K562 (cell line): Measurements from ENCODE around the gene MAP3K20.

Experiments
- CBFA2T3 ChIP-seq: fragments of 450-650 bp; IDR thresholded peaks from 2 replicates; pipeline ENCODE4 v1.6.1; 2017
- YY1 ChIP-seq, 3 experiments: IDR thresholded peaks; 2 replicates each; pipeline ENCODE4 v1.6.1; 2011; ENCODE audit warnings: low read length in 2 of 3, mild to moderate bottlenecking in 2 of 3, moderate library complexity in 2 of 3, borderline replicate concordance in 1 of 3, control low read depth in 1 of 3, low read depth in 1 of 3; ENCODE audit not compliant: insufficient read depth in 3 of 3, insufficient replicate concordance in 2 of 3, control insufficient read depth in 1 of 3, insufficient read length in 1 of 3; ENCODE audit errors: extremely low read depth in 1 of 3
- ZNF3 ChIP-seq: fragments of 250-450 bp; sonication (Bioruptor Pico); IDR thresholded peaks from 2 replicates; pipeline ENCODE4 v1.5.0; 2021; ENCODE audit warnings: mild to moderate bottlenecking, moderate library complexity
- TF ChIP-seq, protein P1 (sequence below), 3 experiments: IDR thresholded peaks in 2 of 3; conservative IDR thresholded peaks in 1 of 3; 2 replicates each; pipeline ENCODE4 v1.5.1; 2011 to 2012; ENCODE audit warnings: low read length in 3 of 3, mild to moderate bottlenecking in 3 of 3, control low read depth in 2 of 3, improper control_type of control experiment in 1 of 3, inconsistent platforms in 1 of 3, low read depth in 1 of 3, mixed read lengths in 1 of 3, moderate library complexity in 1 of 3; ENCODE audit not compliant: insufficient read depth in 2 of 3

DNA sequence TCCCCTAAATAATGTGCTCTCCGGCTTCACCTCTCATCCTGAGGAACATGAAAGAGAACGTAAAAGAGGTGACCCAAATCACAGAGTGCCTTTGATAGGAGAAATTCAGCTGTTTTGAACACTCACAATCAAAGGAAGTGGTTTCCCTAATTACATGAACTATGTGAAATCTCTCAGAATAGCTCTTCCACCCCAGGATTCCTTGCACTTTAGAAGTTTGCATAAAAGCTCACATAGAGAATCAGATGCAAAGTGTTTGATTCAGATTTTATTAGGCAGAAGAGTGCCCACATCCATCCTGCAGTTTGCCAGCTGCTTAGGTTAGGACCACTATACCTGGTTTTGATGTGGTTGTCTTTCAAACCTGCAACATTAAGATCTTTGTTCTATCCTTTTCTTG lies 61.0 kb downstream of the MAP3K20 start:
- TF ChIP-seq CBFA2T3 (no peak), ZNF3 (CRISPR knock-in tag) (no peak), YY1 (IDR thresholded peaks at IDR 0.05; ENCODE audit: borderline replicate concordance in 1 of 3, control insufficient read depth in 1 of 3, extremely low read depth in 1 of 3, insufficient read depth in 3 of 3, insufficient read length in 1 of 3, insufficient replicate concordance in 2 of 3, low read depth in 1 of 3, low read length in 2 of 3) (no peak)
- TF ChIP-seq, protein P1, sequence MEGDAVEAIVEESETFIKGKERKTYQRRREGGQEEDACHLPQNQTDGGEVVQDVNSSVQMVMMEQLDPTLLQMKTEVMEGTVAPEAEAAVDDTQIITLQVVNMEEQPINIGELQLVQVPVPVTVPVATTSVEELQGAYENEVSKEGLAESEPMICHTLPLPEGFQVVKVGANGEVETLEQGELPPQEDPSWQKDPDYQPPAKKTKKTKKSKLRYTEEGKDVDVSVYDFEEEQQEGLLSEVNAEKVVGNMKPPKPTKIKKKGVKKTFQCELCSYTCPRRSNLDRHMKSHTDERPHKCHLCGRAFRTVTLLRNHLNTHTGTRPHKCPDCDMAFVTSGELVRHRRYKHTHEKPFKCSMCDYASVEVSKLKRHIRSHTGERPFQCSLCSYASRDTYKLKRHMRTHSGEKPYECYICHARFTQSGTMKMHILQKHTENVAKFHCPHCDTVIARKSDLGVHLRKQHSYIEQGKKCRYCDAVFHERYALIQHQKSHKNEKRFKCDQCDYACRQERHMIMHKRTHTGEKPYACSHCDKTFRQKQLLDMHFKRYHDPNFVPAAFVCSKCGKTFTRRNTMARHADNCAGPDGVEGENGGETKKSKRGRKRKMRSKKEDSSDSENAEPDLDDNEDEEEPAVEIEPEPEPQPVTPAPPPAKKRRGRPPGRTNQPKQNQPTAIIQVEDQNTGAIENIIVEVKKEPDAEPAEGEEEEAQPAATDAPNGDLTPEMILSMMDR (IDR thresholded peaks at IDR 0.05 in 2 of 3, conservative IDR thresholded peaks at IDR 0.05 in 1 of 3; ENCODE audit: insufficient read depth in 2 of 3, low read depth in 1 of 3, low read length in 3 of 3): no peak
